Measurements from ENCODE around the gene A4GNT.

GRCh38 chr3:138137861-138138260 lies 5.7 kb upstream of the A4GNT start:
- no peak for TF ChIP-seq CBX8 (IDR thresholded peaks at IDR 0.05; ENCODE audit: borderline replicate concordance, low read depth, low read length)
- TF ChIP-seq, protein P1, sequence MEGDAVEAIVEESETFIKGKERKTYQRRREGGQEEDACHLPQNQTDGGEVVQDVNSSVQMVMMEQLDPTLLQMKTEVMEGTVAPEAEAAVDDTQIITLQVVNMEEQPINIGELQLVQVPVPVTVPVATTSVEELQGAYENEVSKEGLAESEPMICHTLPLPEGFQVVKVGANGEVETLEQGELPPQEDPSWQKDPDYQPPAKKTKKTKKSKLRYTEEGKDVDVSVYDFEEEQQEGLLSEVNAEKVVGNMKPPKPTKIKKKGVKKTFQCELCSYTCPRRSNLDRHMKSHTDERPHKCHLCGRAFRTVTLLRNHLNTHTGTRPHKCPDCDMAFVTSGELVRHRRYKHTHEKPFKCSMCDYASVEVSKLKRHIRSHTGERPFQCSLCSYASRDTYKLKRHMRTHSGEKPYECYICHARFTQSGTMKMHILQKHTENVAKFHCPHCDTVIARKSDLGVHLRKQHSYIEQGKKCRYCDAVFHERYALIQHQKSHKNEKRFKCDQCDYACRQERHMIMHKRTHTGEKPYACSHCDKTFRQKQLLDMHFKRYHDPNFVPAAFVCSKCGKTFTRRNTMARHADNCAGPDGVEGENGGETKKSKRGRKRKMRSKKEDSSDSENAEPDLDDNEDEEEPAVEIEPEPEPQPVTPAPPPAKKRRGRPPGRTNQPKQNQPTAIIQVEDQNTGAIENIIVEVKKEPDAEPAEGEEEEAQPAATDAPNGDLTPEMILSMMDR (IDR thresholded peaks at IDR 0.05; ENCODE audit: control extremely low read depth in 1 of 3, insufficient read depth in 1 of 3, low read depth in 1 of 3, low read length in 3 of 3) = no peak
- TF ChIP-seq, protein P2, sequence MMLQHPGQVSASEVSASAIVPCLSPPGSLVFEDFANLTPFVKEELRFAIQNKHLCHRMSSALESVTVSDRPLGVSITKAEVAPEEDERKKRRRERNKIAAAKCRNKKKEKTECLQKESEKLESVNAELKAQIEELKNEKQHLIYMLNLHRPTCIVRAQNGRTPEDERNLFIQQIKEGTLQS (IDR thresholded peaks at IDR 0.05; ENCODE audit: insufficient read depth, low read depth, low read length) = no peak
- TF ChIP-seq ASH2L (IDR thresholded peaks at IDR 0.05; ENCODE audit: low read length) = no peak
- no peak for TF ChIP-seq GABPA (IDR thresholded peaks at IDR 0.05; ENCODE audit: borderline replicate concordance, insufficient read depth, low read length)
- no peak for TF ChIP-seq EZH2 (IDR thresholded peaks at IDR 0.05; ENCODE audit: low read depth, low read length, severe bottlenecking)
- TF ChIP-seq SP1 (IDR thresholded peaks at IDR 0.05; ENCODE audit: low read depth, low read length) = no peak
- TF ChIP-seq BRCA1 (IDR thresholded peaks at IDR 0.05; ENCODE audit: low read depth, low read length) = no peak
- TF ChIP-seq CREB1 (IDR thresholded peaks at IDR 0.05) = no peak
- no peak for TF ChIP-seq YY1 (IDR thresholded peaks at IDR 0.05; ENCODE audit: low read depth, low read length)
- no peak for TF ChIP-seq POLR2AphosphoS5 (IDR thresholded peaks at IDR 0.05; ENCODE audit: low read depth, low read length)
- no peak for TF ChIP-seq GTF2F1 (IDR thresholded peaks at IDR 0.05; ENCODE audit: borderline replicate concordance, low read depth, low read length)
- TF ChIP-seq EP300 (IDR thresholded peaks at IDR 0.05; ENCODE audit: borderline replicate concordance in 1 of 2, low read depth in 2 of 2, low read length in 2 of 2) = no peak
- no peak for TF ChIP-seq SUZ12 (IDR thresholded peaks at IDR 0.05; ENCODE audit: low read length)

Measured in H1 (cell line).